Liver (tissue), 9 donors: ENCODE results near the gene SP3. TPM values are rescaled to one million over a fixed set of nuclear protein-coding genes. Genes with fewer than 3 reads are reported as not detected.

Experiments used
- DNase-seq: peaks from one replicate; pipeline ENCODE4 v3.0.0-alpha.2; 2017; ENCODE audit warnings: low spot score
- H3K27ac ChIP-seq, 2 donors: one replicate each; pipeline ENCODE4 v1.7.0; 2013; ENCODE audit warnings: inconsistent platforms in 2 of 2, low read length in 2 of 2, control low read depth in 1 of 2, low read depth in 1 of 2, mild to moderate bottlenecking in 1 of 2
- H3K27me3 ChIP-seq, 4 donors: one replicate each; pipeline versions ENCODE4 v1.6.1 to v1.7.0; 2013; ENCODE audit warnings: low read length in 3 of 4, inconsistent platforms in 1 of 4, mild to moderate bottlenecking in 1 of 4, moderate library complexity in 1 of 4; ENCODE audit not compliant: control insufficient read depth in 4 of 4, insufficient read depth in 4 of 4
- H3K36me3 ChIP-seq, 4 donors: one replicate each; pipeline versions ENCODE4 v1.6.1 to v1.7.0; 2013; ENCODE audit warnings: low read length in 3 of 4, mild to moderate bottlenecking in 3 of 4, low read depth in 1 of 4, moderate library complexity in 1 of 4; ENCODE audit not compliant: control insufficient read depth in 4 of 4, insufficient read depth in 3 of 4
- H3K4me1 ChIP-seq, 4 donors: one replicate each; pipeline versions ENCODE4 v1.6.1 to v1.7.0; 2013; ENCODE audit warnings: low read length in 3 of 4, mild to moderate bottlenecking in 3 of 4, moderate library complexity in 1 of 4; ENCODE audit not compliant: control insufficient read depth in 4 of 4, insufficient read depth in 4 of 4
- H3K4me3 ChIP-seq, 3 donors: one replicate each; pipeline versions ENCODE4 v1.6.1 to v1.7.0; 2013; ENCODE audit warnings: low read length in 3 of 3, control low read depth in 1 of 3, low read depth in 1 of 3, mild to moderate bottlenecking in 1 of 3
- H3K9ac ChIP-seq, 2 donors: one replicate each; pipeline ENCODE4 v1.7.0; 2013; ENCODE audit warnings: low read length in 2 of 2, mild to moderate bottlenecking in 2 of 2, moderate library complexity in 2 of 2, control low read depth in 1 of 2, low read depth in 1 of 2
- H3K9me3 ChIP-seq, 4 donors: one replicate each; pipeline versions ENCODE4 v1.6.1 to v1.7.0; 2013; ENCODE audit warnings: low read length in 3 of 4; ENCODE audit not compliant: control insufficient read depth in 4 of 4
- ATF3 ChIP-seq: IDR thresholded peaks from 2 replicates; pipeline ENCODE4 v1.6.1; 2016; ENCODE audit warnings: antibody characterized with exemption
- CTCF ChIP-seq: fragments of 150-350 bp; IDR thresholded peaks from 2 replicates; pipeline ENCODE4 v1.5.1; 2017; ENCODE audit warnings: improper control_type of control experiment, low read depth, low read length; ENCODE audit not compliant: missing input control
- FOXA2 ChIP-seq: IDR thresholded peaks from 2 replicates; pipeline ENCODE4 v1.6.1; 2016; ENCODE audit warnings: antibody characterized with exemption
- GABPA ChIP-seq, 2 donors: IDR thresholded peaks in 1 of 2; conservative IDR thresholded peaks in 1 of 2; 2 replicates each; pipeline ENCODE4 v1.6.1; 2016; ENCODE audit warnings: antibody characterized with exemption in 2 of 2, mild to moderate bottlenecking in 1 of 2, moderate library complexity in 1 of 2
- MAX ChIP-seq: IDR thresholded peaks from 2 replicates; pipeline ENCODE4 v1.6.1; 2016; ENCODE audit warnings: antibody characterized with exemption
- NR2F2 ChIP-seq: IDR thresholded peaks from 2 replicates; pipeline ENCODE4 v1.6.1; 2016; ENCODE audit warnings: antibody characterized with exemption
- RAD21 ChIP-seq, 2 donors: IDR thresholded peaks; 2 replicates each; pipeline ENCODE4 v1.6.1; 2016; ENCODE audit warnings: antibody characterized with exemption in 2 of 2, mild to moderate bottlenecking in 2 of 2
- REST ChIP-seq: IDR thresholded peaks from 2 replicates; pipeline ENCODE4 v1.6.1; 2016; ENCODE audit warnings: antibody characterized with exemption, mild to moderate bottlenecking
- RXRA ChIP-seq, 2 donors: IDR thresholded peaks; 2 replicates each; pipeline ENCODE4 v1.6.1; 2017 to 2018; ENCODE audit warnings: antibody characterized with exemption in 2 of 2, mild to moderate bottlenecking in 1 of 2
- WGBS: extraction: QIAGEN DNeasy Blood & Tissue Kit; methylation state at CpG from one replicate; pipeline ENCODE4 v1.1.7; 2013; 5-methylcytosine and 5-hydroxymethylcytosine counted together
- polyA plus RNA-seq, 2 donors: library from polyadenylated mRNA; stranded (reverse) in 1 of 2; unstranded in 1 of 2; fragments of 200-250 nt in 1 of 2; fragments of >200 nt in 1 of 2; fragmentation: Nextera tagmentation in 1 of 2; extraction: Ambion mirVana in 1 of 2; gene quantifications; one replicate each; pipeline versions ENCODE4 v1.2.1 to v1.2.3, GENCODE V29; 2013 to 2015
- total RNA-seq, 2 donors: library from RNA; depleted of rRNA; stranded (reverse); fragments of >200 nt; gene quantifications; one replicate each; pipeline ENCODE4 v1.2.3, GENCODE V29; 2014
- donor health status: healthy.
- donor health status: healthy.
- donor health status: healthy.
- donor health status: healthy.
- donor health status: healthy.

Gene SP3
- total and polyA plus RNA-seq, 4 donors = 10.0 to 83.7 (median 33.2) TPM

GRCh38 chr2:174013315-174013751, 48.2 kb upstream of the SP3 start:
- TF ChIP-seq RAD21 (IDR thresholded peaks at IDR 0.05) (no peak), NR2F2 (peak; percentile 37), MAX (no peak), RXRA (IDR thresholded peaks at IDR 0.05) (no peak), CTCF (no peak), REST (no peak), ATF3 (no peak), FOXA2 (no peak)
- 73% methylated on average over 17 of the region's 17 CpGs for WGBS
- Histone ChIP-seq H3K27ac (peak overlapping the region; percentile 28 to 68), H3K9me3 (no peaks in the 10 kb centered on the region), H3K36me3 (no peaks in the 10 kb centered on the region), H3K4me3 (peak overlapping the region in 1 of 3 donors; percentile 34), H3K4me1 (peaks cover 0 to 2% (median 0%) of the 10 kb centered on the region in 4 donors), H3K27me3 (no peaks in the 10 kb centered on the region), H3K9ac (no peak overlapping the region)
- DNase-seq = no peak

- Histone ChIP-seq H3K4me3 (peak overlapping the region in 1 of 3 donors; percentile 34), H3K4me1 (peaks cover 0 to 2% (median 0%) of the 10 kb centered on the region in 4 donors), H3K27me3 (no peaks in the 10 kb centered on the region), H3K36me3 (no peaks in the 10 kb centered on the region), H3K9me3 (no peaks in the 10 kb centered on the region), H3K9ac (no peak overlapping the region), H3K27ac (peak overlapping the region; percentile 28 to 68)
- TF ChIP-seq MAX (peak; percentile 13), GABPA (IDR thresholded peaks at IDR 0.05 in 1 of 2, conservative IDR thresholded peaks at IDR 0.05 in 1 of 2) (no peak)
- no peak for DNase-seq
- 53% methylated on average over 56 of the region's 56 CpGs for WGBS
Measured at GRCh38 chr2:174012347-174013314, 47.5 kb upstream of the SP3 start.
